Lower lobe of right lung (tissue), 2 donors: ENCODE data around the gene TNFRSF17. TPM values are rescaled to one million over a fixed set of nuclear protein-coding genes. Genes with fewer than 3 reads are reported as not detected.

Source experiments
- ATAC-seq, 2 donors: fragments of 200-7000 bp; cut with Tn5 transposase; one replicate each; pipeline ENCODE4 v1.9.1; 2020 to 2022; ENCODE audit warnings: mild to moderate bottlenecking in 2 of 2, moderate library complexity in 2 of 2
- DNase-seq: peaks from one replicate; pipeline ENCODE4 v3.0.0-alpha.2; 2020
- H3K27ac ChIP-seq: fragments of 200-600 bp; one replicate; pipeline ENCODE4 v1.8.0; 2022
- H3K27me3 ChIP-seq: fragments of 200-600 bp; one replicate; pipeline ENCODE4 v1.8.0; 2022; ENCODE audit warnings: low read depth
- H3K36me3 ChIP-seq: fragments of 200-600 bp; one replicate; pipeline ENCODE4 v1.8.0; 2022; ENCODE audit warnings: mild to moderate bottlenecking
- H3K4me1 ChIP-seq: fragments of 200-600 bp; one replicate; pipeline ENCODE4 v1.8.0; 2022
- H3K4me3 ChIP-seq: fragments of 200-600 bp; one replicate; pipeline ENCODE4 v1.8.0; 2022; ENCODE audit warnings: mild to moderate bottlenecking
- H3K9me3 ChIP-seq: fragments of 200-600 bp; one replicate; pipeline ENCODE4 v1.8.0; 2022
- intact Hi-C: fragments of 100-400 bp; cut with DNase I; formaldehyde crosslinking; loops from one replicate; pipeline ENCODE4 v1.11.0; 2022
- total RNA-seq: library from RNA; stranded (reverse); fragmentation: NEBNext Ultra II Directional; extraction: Animal tissue kit (Norgen Biotek cat#: 25700); gene quantifications from one replicate; pipeline ENCODE4 v1.2.1, GENCODE V29; 2021
- TF ChIP-seq, protein P1 (sequence below): fragments of 200-600 bp; IDR thresholded peaks from one replicate; pipeline ENCODE4 v1.8.0; 2022; ENCODE audit warnings: antibody characterized with exemption, mild to moderate bottlenecking
- donor health status: DM: no; HTN: yes; CAD: no; lungs with severe emphysema.

The TNFRSF17 gene
- total RNA-seq, 1 donor from 2014 or later, result 1.4 TPM

DNA sequence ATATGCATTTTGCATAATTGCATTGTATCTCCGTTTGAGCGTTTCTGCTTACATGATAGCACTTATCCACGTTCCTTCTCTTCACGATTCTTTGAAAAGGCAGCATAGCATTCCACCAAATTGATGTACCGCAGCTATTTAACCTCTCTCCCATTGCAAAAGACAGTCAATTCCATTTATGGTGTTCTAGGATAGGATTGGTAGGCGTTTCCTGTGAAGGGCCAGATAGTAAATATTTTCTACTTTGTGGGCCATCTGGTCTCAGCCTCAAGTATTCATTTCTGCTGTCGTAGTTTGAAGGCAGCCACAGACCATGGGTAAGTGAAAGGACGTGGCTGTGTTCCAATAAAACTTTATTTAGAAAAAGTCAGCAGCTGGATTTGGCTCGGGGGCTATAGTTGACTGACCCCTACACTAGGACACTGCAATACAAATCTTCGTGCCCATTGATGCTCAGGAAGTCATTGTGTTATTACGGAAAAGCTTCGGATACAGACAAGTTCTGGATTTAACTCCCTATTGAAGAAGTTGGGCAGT is 21.6 kb downstream of the TNFRSF17 start:
- Histone ChIP-seq H3K9me3 (no peaks in the 10 kb centered on the region), H3K36me3 (no peaks in the 10 kb centered on the region), H3K4me3 (no peak overlapping the region), H3K4me1 (peaks cover 6% of the 10 kb centered on the region), H3K27ac (no peak overlapping the region), H3K27me3 (no peaks in the 10 kb centered on the region)
- ATAC-seq, result no peak
- no peak for DNase-seq
- intact Hi-C loops, result no loop called here
- TF ChIP-seq, protein P1, sequence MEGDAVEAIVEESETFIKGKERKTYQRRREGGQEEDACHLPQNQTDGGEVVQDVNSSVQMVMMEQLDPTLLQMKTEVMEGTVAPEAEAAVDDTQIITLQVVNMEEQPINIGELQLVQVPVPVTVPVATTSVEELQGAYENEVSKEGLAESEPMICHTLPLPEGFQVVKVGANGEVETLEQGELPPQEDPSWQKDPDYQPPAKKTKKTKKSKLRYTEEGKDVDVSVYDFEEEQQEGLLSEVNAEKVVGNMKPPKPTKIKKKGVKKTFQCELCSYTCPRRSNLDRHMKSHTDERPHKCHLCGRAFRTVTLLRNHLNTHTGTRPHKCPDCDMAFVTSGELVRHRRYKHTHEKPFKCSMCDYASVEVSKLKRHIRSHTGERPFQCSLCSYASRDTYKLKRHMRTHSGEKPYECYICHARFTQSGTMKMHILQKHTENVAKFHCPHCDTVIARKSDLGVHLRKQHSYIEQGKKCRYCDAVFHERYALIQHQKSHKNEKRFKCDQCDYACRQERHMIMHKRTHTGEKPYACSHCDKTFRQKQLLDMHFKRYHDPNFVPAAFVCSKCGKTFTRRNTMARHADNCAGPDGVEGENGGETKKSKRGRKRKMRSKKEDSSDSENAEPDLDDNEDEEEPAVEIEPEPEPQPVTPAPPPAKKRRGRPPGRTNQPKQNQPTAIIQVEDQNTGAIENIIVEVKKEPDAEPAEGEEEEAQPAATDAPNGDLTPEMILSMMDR, result no peak

DNA sequence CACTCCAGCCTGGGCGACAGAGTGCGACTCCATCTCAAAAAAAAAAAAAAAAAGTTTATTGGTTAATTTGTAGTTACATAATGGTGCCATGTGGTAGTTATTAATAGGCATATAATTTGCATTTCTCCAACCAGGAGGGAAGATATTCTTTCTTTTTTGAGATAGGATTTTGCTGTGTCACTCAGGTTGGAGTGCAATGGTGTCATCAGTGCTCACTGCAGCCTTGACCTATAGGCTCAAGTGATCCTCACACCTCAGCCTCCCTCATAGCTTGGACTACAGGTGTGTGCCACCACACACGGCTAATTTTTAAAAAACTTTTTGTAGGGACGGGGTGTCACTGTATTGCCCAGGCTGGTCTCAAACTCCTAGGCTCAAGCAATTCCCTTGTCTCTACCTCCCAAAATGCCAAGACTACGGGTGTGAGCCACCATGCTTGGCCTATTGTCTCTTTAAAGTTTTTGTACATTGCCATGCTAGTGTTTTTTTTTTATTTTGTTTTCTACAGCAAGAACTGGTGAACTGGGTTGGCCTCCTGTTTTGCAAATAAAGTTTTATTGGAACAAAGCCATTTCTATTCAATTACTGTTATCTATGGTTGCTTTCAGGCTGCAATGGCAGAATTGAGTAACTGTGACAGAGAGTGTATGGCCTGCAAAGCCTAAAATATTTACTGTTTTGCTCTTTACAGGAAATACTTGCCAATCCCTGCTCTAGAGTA is 23.4 kb downstream of the TNFRSF17 start:
- DNase-seq (no peak), ATAC-seq (no peak)
- Histone ChIP-seq H3K27ac (no peak overlapping the region), H3K4me1 (peaks cover 10% of the 10 kb centered on the region), H3K9me3 (no peaks in the 10 kb centered on the region), H3K36me3 (no peaks in the 10 kb centered on the region), H3K27me3 (no peaks in the 10 kb centered on the region), H3K4me3 (no peak overlapping the region)
- TF ChIP-seq, protein P1, result no peak
- intact Hi-C loops, result no loop called here

DNA sequence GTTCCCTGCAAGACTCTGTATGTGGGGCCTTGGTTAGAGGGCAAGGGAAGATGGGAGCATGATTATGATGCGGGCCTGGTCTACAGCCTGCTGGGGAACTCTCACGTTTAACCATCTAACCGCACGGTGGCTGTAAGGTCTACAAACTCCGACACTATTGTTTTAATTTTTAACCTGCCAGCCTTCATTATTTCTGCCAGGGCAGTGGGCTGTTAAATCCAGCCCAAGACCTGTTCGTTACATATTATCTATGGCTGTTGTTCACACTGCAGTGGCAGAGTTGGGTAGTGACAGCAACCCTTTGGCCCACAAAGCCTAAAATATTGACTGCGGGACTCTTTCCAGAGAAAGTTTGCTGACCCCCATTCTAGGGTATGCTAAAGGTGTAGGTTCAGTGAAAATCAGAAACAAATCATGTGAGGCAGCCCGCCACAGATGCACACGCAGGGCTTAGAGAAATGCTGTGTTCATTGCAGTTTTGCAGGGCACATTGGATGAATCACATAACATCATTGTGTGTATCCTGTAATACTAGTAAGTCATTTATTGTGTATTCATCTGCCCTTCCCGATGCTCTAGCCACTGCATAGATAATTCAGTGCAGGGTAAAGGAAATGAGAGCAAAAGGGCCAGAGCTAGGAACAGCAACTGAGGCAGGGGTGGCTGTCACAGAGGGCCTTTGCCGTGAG is 25.8 kb downstream of the TNFRSF17 start:
- intact Hi-C loops, result no loop called here
- no peak for ATAC-seq
- no peak overlapping the region for H3K4me3 ChIP-seq
- H3K27ac ChIP-seq, result no peak overlapping the region
- no peaks in the 10 kb centered on the region for H3K9me3 ChIP-seq
- no peaks in the 10 kb centered on the region for H3K36me3 ChIP-seq
- H3K27me3 ChIP-seq, result no peaks in the 10 kb centered on the region
- no peak for DNase-seq
- TF ChIP-seq, protein P1, result no peak
- peaks cover 28% of the 10 kb centered on the region for H3K4me1 ChIP-seq

DNA sequence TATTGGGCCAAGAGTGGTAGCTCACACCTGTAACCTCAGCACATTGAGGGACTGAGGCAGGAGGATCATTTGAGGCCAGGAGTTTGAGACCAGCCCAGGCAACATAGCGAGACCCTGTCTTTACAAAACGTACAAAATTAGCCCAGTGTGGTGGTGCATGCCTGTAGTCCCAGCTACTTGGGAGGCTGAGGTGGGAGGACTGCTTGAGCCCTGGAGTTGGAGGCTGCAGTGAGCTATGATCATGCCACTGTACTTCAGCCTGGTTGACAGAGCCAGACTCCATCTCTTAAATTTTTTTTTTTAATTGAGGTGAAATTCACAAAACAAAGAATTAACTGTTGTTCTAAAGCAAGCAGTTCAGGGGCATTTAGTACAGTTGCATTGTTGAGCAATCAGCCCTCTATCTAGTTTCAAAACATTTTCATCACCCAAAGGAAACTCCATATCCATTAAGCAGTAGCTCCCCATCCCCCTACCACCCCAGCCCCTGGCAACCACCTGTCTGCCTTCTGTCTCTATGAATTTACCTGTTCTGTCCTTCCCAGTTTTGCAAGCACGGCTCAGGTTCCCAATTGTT is 27.1 kb downstream of the TNFRSF17 start:
- intact Hi-C loops, result no loop called here
- H3K27ac ChIP-seq, result no peak overlapping the region

More for the DNA sequence above, 27.1 kb downstream of the TNFRSF17 start:
- H3K4me1 ChIP-seq, result peaks cover 28% of the 10 kb centered on the region
- no peaks in the 10 kb centered on the region for H3K9me3 ChIP-seq
- no peak for ATAC-seq
- TF ChIP-seq, protein P1, result no peak
- no peaks in the 10 kb centered on the region for H3K36me3 ChIP-seq
- no peak overlapping the region for H3K4me3 ChIP-seq
- DNase-seq, result no peak
- H3K27me3 ChIP-seq, result no peaks in the 10 kb centered on the region
